Neural progenitor cell (in vitro differentiated cells): ENCODE data around the gene SPOCK1. TPM values are rescaled to one million over a fixed set of nuclear protein-coding genes. Genes with fewer than 3 reads are reported as not detected.

ENCODE experiments used
- DNase-seq: peaks from one replicate; pipeline ENCODE4 v3.0.0-alpha.2; 2016; ENCODE audit warnings: low spot score
- H2AFZ ChIP-seq: fragments of 200-600 bp; sonication (generic); replicated peaks from 2 replicates; pipeline ENCODE4 v1.6.1; 2016; ENCODE audit warnings: antibody characterized with exemption
- H3F3A ChIP-seq: fragments of 200-600 bp; sonication (generic); 2 replicates; pipeline ENCODE4 v1.6.1; 2016; ENCODE audit warnings: antibody characterized with exemption, low read depth
- H3K27ac ChIP-seq: fragments of 200-600 bp; sonication (generic); 2 replicates; pipeline ENCODE4 v1.5.1; 2016; ENCODE audit warnings: mild to moderate bottlenecking
- H3K27me3 ChIP-seq: fragments of 200-600 bp; sonication (generic); 2 replicates; pipeline ENCODE4 v1.6.1; 2016; ENCODE audit warnings: mild to moderate bottlenecking, moderate library complexity
- H3K36me3 ChIP-seq: fragments of 200-600 bp; sonication (generic); 2 replicates; pipeline ENCODE4 v1.5.1; 2016
- H3K4me1 ChIP-seq: fragments of 200-600 bp; sonication (generic); 2 replicates; pipeline ENCODE4 v1.6.1; 2016; ENCODE audit warnings: mixed run types
- H3K4me2 ChIP-seq: fragments of 200-600 bp; sonication (generic); 2 replicates; pipeline ENCODE4 v1.6.1; 2016
- H3K4me3 ChIP-seq: fragments of 200-600 bp; sonication (generic); 2 replicates; pipeline ENCODE4 v1.5.1; 2016
- H3K79me2 ChIP-seq: fragments of 200-600 bp; sonication (generic); 2 replicates; pipeline ENCODE4 v1.6.1; 2016; ENCODE audit warnings: low read depth
- H3K9ac ChIP-seq: fragments of 200-600 bp; sonication (generic); 2 replicates; pipeline ENCODE4 v1.6.1; 2016
- H3K9me3 ChIP-seq: fragments of 200-600 bp; sonication (generic); 2 replicates; pipeline ENCODE4 v1.5.1; 2016; ENCODE audit warnings: low read depth
- H4K20me1 ChIP-seq: fragments of 200-600 bp; sonication (generic); 2 replicates; pipeline ENCODE4 v1.6.1; 2016; ENCODE audit warnings: low read depth
- H3K27ac Mint-ChIP-seq: 3 replicates; pipeline ENCODE4 v1.8.0; 2021; ENCODE audit warnings: mixed read lengths
- H3K27me3 Mint-ChIP-seq: 2 replicates; pipeline ENCODE4 v1.8.0; 2022; ENCODE audit warnings: low read depth, mild to moderate bottlenecking, inconsistent platforms, moderate library complexity, mixed read lengths; ENCODE audit not compliant: insufficient read depth
- H3K36me3 Mint-ChIP-seq: 3 replicates; pipeline ENCODE4 v1.8.0; 2021; ENCODE audit warnings: mixed read lengths
- H3K4me1 Mint-ChIP-seq: 3 replicates; pipeline ENCODE4 v1.8.0; 2021; ENCODE audit warnings: mixed read lengths
- H3K4me3 Mint-ChIP-seq: 3 replicates; pipeline ENCODE4 v1.8.0; 2021; ENCODE audit warnings: mild to moderate bottlenecking, moderate library complexity, mixed read lengths
- H3K9me3 Mint-ChIP-seq: 3 replicates; pipeline ENCODE4 v1.8.0; 2020; ENCODE audit warnings: mixed read lengths
- CTCF ChIP-seq: fragments of 200-600 bp; sonication (generic); IDR thresholded peaks from 2 replicates; pipeline ENCODE4 v1.5.1; 2017; ENCODE audit warnings: antibody characterized with exemption, mild to moderate bottlenecking
- EZH2 ChIP-seq: fragments of 200-600 bp; sonication (generic); IDR thresholded peaks from 2 replicates; pipeline ENCODE4 v1.6.1; 2017; ENCODE audit warnings: antibody characterized with exemption, mild to moderate bottlenecking, moderate library complexity
- EZH2phosphoT487 ChIP-seq: fragments of 200-600 bp; sonication (generic); IDR thresholded peaks from 2 replicates; pipeline ENCODE4 v1.6.1; 2017; ENCODE audit warnings: antibody characterized with exemption
- total RNA-seq: library from RNA; depleted of rRNA; stranded (reverse); fragments of >200 nt; gene quantifications from 2 replicates; pipeline ENCODE4 v1.2.3, GENCODE V29; 2015; ENCODE audit warnings: low replicate concordance

The SPOCK1 gene
- total RNA-seq, 1 donor from 2014 or later = 6.9 TPM

DNA sequence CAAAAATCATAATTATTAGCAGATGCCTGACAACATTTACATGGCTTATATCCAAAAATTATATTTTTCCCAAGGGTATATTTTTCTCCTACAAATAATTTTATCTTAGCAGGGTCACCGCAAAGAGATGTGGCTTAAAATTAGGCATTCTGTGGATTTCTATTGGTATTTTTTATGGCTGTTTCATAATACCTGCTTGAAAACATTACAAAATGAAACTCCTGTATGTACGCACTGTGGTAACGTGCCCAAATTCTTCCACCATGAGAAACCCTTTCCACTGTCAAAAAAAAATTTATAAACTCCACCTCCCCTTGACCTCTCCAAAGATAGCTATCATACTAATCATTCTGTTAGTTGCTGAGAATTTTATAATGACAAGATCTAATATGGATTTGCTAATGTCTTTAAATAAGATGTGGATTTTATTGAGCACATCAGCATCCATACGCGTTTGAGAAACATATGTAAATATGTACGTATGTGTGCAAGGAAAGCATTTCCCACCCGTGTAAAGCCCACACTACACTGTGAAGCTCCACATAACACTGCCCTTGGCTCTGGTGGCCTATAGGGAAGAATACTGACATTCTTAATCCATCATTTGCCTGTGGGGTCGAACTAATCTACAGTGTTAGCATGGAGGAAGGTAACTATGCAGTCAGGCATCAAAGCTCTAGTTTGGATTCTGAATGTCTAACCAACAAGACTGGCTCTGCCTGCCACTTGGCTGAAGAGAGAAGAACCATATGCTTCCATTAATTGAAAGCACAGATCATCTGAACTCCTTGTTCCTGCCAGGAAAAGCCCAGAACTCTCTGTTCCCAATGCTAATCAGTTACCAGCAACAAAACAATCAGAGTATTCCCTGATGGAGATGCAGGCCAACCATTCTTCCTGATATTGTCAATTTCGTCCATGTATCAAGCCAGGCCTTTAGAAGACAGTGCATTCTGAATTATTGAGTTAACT, 244.7 kb downstream of the SPOCK1 start:
- Histone ChIP-seq H3K9ac (no peak overlapping the region), H3K4me1 (peaks cover 9% of the 10 kb centered on the region)

DNA sequence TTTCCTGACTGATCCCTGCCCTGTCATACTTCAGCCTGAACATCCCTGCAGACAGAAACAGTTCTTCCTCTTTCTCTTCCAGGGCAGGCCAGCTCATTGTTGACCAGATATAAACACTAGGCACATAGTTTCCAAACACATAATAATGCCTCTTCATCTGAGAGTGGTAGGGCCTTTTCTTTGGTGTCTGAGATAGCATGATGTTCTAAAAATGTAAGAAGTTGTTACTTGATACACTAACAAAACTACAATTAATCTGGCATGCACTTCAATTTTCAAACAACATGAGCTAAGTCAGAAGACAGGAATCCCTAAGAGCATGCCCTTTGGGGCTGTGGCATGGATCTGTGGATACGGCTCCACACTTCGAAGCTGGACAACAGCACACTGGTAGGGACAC, 246.6 kb downstream of the SPOCK1 start:
- H3K9me3 Mint-ChIP-seq = no peaks in the 10 kb centered on the region

More for the DNA sequence above, 244.7 kb downstream of the SPOCK1 start:
- no peaks in the 10 kb centered on the region for H3K79me2 ChIP-seq
- DNase-seq = no peak
- no peak overlapping the region for H3K27ac Mint-ChIP-seq
- peaks cover 6% of the 10 kb centered on the region for H3F3A ChIP-seq
- peaks cover 2% of the 10 kb centered on the region for H3K27me3 Mint-ChIP-seq
- no peak overlapping the region for H3K4me2 ChIP-seq
- no peaks in the 10 kb centered on the region for H4K20me1 ChIP-seq
- TF ChIP-seq EZH2 (no peak), CTCF (no peak), EZH2phosphoT487 (no peak)
- no peak overlapping the region for H3K4me3 ChIP-seq
- peaks cover 3% of the 10 kb centered on the region for H3K36me3 Mint-ChIP-seq
- H3K27me3 ChIP-seq = no peaks in the 10 kb centered on the region
- H3K9me3 Mint-ChIP-seq = no peaks in the 10 kb centered on the region
- H3K27ac ChIP-seq = no peak overlapping the region
- H2AFZ ChIP-seq = no peak overlapping the region
- H3K4me1 Mint-ChIP-seq = peaks cover 6% of the 10 kb centered on the region
- H3K4me3 Mint-ChIP-seq = no peak overlapping the region
- H3K36me3 ChIP-seq = no peaks in the 10 kb centered on the region
- no peaks in the 10 kb centered on the region for H3K9me3 ChIP-seq

DNA sequence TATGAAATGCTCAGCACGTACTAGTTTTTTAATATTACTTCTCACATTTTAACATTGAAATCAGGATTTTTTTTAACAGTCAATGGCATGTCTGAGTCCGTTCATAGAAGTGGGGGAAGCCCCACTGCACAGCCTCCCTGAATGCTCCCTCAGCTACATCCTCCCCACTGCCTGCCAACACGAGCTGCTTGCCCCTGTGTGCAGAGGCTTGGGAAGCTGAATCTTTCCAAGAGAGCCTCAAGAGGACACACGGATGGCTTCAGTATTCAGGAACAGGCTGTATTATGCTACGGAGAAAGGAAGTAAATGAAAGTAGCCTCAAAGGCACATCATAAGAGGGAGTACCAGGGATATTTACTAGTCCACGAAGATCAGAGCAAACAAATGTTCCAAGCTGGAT, 248.7 kb downstream of the SPOCK1 start:
- no peaks in the 10 kb centered on the region for H3K9me3 ChIP-seq
- Mint-ChIP-seq H3K36me3 (no peaks in the 10 kb centered on the region), H3K9me3 (no peaks in the 10 kb centered on the region), H3K4me1 (no peaks in the 10 kb centered on the region), H3K27me3 (peaks cover 4% of the 10 kb centered on the region), H3K4me3 (no peak overlapping the region), H3K27ac (no peak overlapping the region)
- no peaks in the 10 kb centered on the region for H4K20me1 ChIP-seq
- no peaks in the 10 kb centered on the region for H3K36me3 ChIP-seq
- DNase-seq = no peak
- H3K4me3 ChIP-seq = no peak overlapping the region
- no peaks in the 10 kb centered on the region for H3F3A ChIP-seq
- no peaks in the 10 kb centered on the region for H3K4me1 ChIP-seq
- TF ChIP-seq EZH2phosphoT487 (no peak), CTCF (no peak), EZH2 (no peak)
- H3K27me3 ChIP-seq = no peaks in the 10 kb centered on the region
- no peak overlapping the region for H3K4me2 ChIP-seq
- H2AFZ ChIP-seq = no peak overlapping the region
- no peak overlapping the region for H3K27ac ChIP-seq
- no peak overlapping the region for H3K9ac ChIP-seq
- no peaks in the 10 kb centered on the region for H3K79me2 ChIP-seq

More for the DNA sequence above, 246.6 kb downstream of the SPOCK1 start:
- H3K4me2 ChIP-seq = no peak overlapping the region
- no peak overlapping the region for H3K27ac ChIP-seq
- no peak overlapping the region for H3K9ac ChIP-seq
- Mint-ChIP-seq H3K36me3 (peaks cover under 1% of the 10 kb centered on the region), H3K27ac (no peak overlapping the region), H3K27me3 (peaks cover 4% of the 10 kb centered on the region), H3K4me1 (no peaks in the 10 kb centered on the region), H3K4me3 (no peak overlapping the region)
- no peaks in the 10 kb centered on the region for H4K20me1 ChIP-seq
- no peaks in the 10 kb centered on the region for H3F3A ChIP-seq
- H2AFZ ChIP-seq = no peak overlapping the region
- no peaks in the 10 kb centered on the region for H3K36me3 ChIP-seq
- TF ChIP-seq EZH2phosphoT487 (no peak), CTCF (no peak), EZH2 (no peak)
- H3K9me3 ChIP-seq = no peaks in the 10 kb centered on the region
- no peaks in the 10 kb centered on the region for H3K4me1 ChIP-seq
- no peaks in the 10 kb centered on the region for H3K27me3 ChIP-seq
- H3K79me2 ChIP-seq = no peaks in the 10 kb centered on the region
- DNase-seq = no peak
- H3K4me3 ChIP-seq = no peak overlapping the region
